ENCODE measurements around the gene ZNF697. TPM values are rescaled to one million over a fixed set of nuclear protein-coding genes. Genes with fewer than 3 reads are reported as not detected.
"Not testable (repeated sequence)": the region's sequence is repeated elsewhere in the genome, so short reads cannot be mapped to it uniquely, and the experiment has no call there.

Gene ZNF697
- total RNA-seq, 2 donors from 2014 or later = 4.9 to 8.6 TPM

GRCh38 chr1:119606394-119606793 is 41.7 kb downstream of the ZNF697 start:
- intact Hi-C loops (cut with DNase I) = no loop called here
- no peaks in the 10 kb centered on the region for H3K9me3 ChIP-seq
- WGBS, 2 donors = 88 to 94% methylated on average over 1 of the region's 1 CpG

DNA sequence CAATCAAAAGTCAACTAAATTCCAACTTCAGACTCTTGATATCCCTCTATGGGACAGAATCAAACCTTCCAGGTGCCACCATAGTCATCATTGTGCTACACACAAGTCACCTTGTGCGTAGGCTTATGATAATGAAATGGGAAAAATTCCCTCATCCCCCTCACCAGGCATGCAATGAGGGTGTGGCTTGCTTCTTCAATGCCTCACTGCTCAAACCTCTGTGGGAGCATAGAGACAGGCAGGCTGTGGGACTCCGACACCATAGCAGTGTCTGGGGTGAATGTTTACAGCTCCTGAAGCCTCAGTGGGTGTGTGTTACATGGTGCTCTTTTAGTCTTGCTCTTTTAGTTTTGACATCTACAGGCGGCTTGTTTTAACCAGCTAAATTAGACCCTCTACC is 42.4 kb downstream of the ZNF697 start:
- WGBS, 2 donors = 92 to 98% methylated on average over 3 of the region's 3 CpGs
- Histone ChIP-seq H3K9me3 (no peaks in the 10 kb centered on the region), H3K27me3 (no peaks in the 10 kb centered on the region), H3K36me3 (replicated peaks in 1 of 2; ENCODE audit: insufficient read depth in 1 of 2, low read depth in 2 of 2) (no peaks in the 10 kb centered on the region), H3K4me1 (peaks cover 4% of the 10 kb centered on the region), H3K4me3 (no peak overlapping the region), H3K27ac (no peak overlapping the region)
- no peak for TF ChIP-seq POLR2A (IDR thresholded peaks at IDR 0.05)
- TF ChIP-seq, protein P1, sequence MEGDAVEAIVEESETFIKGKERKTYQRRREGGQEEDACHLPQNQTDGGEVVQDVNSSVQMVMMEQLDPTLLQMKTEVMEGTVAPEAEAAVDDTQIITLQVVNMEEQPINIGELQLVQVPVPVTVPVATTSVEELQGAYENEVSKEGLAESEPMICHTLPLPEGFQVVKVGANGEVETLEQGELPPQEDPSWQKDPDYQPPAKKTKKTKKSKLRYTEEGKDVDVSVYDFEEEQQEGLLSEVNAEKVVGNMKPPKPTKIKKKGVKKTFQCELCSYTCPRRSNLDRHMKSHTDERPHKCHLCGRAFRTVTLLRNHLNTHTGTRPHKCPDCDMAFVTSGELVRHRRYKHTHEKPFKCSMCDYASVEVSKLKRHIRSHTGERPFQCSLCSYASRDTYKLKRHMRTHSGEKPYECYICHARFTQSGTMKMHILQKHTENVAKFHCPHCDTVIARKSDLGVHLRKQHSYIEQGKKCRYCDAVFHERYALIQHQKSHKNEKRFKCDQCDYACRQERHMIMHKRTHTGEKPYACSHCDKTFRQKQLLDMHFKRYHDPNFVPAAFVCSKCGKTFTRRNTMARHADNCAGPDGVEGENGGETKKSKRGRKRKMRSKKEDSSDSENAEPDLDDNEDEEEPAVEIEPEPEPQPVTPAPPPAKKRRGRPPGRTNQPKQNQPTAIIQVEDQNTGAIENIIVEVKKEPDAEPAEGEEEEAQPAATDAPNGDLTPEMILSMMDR (IDR thresholded peaks at IDR 0.05) = no peak
- ATAC-seq = no peak
- intact Hi-C loops (cut with DNase I) = no loop called here
- DNase-seq = no peak

More at GRCh38 chr1:119606394-119606793, 41.7 kb downstream of the ZNF697 start:
- Histone ChIP-seq H3K36me3 (replicated peaks in 1 of 2; ENCODE audit: insufficient read depth in 1 of 2, low read depth in 2 of 2) (no peaks in the 10 kb centered on the region), H3K27me3 (no peaks in the 10 kb centered on the region), H3K4me1 (peaks cover 5% of the 10 kb centered on the region), H3K27ac (no peak overlapping the region), H3K4me3 (no peak overlapping the region)
- DNase-seq (no peak), ATAC-seq (no peak)
- TF ChIP-seq POLR2A (IDR thresholded peaks at IDR 0.05) = no peak
- TF ChIP-seq, protein P1 (IDR thresholded peaks at IDR 0.05) = no peak

- H3K36me3 ChIP-seq (replicated peaks in 1 of 2; ENCODE audit: insufficient read depth in 1 of 2, low read depth in 2 of 2); H3K4me3 ChIP-seq; H3K9me3 ChIP-seq; H3K27ac ChIP-seq; intact Hi-C loops (cut with DNase I); ATAC-seq; H3K4me1 ChIP-seq; H3K27me3 ChIP-seq; DNase-seq: not testable (repeated sequence)
- WGBS, 2 donors = 81 to 86% methylated on average over 8 of the region's 8 CpGs
Measured at GRCh38 chr1:119605080-119605479, 43.0 kb downstream of the ZNF697 start.

DNA sequence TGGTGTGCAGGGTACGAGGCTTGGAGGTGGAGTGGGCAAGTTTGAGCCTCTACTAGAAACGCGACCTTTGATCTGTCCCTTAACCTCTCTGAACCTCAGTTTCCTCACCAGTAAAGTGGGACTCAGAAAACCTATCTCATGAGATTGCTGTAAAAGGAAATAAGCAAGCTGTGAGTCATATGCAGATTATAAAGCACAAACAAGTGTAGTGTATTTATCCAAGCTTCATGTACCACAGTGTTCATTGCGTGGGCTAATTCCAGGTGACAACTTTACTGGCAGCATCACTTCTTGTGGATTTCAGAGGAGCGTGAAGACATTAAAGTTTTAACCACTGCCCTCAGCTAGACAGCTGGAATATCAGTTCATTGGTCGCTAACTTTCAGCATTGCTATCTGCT is 44.4 kb downstream of the ZNF697 start:
- DNase-seq (no peak), ATAC-seq (no peak)
- TF ChIP-seq POLR2A (IDR thresholded peaks at IDR 0.05) = no peak
- TF ChIP-seq, protein P1 (IDR thresholded peaks at IDR 0.05) = no peak
- Histone ChIP-seq H3K27ac (no peak overlapping the region), H3K27me3 (no peaks in the 10 kb centered on the region), H3K4me3 (no peak overlapping the region), H3K36me3 (replicated peaks in 1 of 2; ENCODE audit: insufficient read depth in 1 of 2, low read depth in 2 of 2) (no peaks in the 10 kb centered on the region), H3K4me1 (no peaks in the 10 kb centered on the region), H3K9me3 (no peaks in the 10 kb centered on the region)
- 90 to 92% methylated on average over 6 of the region's 6 CpGs for WGBS, 2 donors
- intact Hi-C loops (cut with DNase I) = no loop called here

DNA sequence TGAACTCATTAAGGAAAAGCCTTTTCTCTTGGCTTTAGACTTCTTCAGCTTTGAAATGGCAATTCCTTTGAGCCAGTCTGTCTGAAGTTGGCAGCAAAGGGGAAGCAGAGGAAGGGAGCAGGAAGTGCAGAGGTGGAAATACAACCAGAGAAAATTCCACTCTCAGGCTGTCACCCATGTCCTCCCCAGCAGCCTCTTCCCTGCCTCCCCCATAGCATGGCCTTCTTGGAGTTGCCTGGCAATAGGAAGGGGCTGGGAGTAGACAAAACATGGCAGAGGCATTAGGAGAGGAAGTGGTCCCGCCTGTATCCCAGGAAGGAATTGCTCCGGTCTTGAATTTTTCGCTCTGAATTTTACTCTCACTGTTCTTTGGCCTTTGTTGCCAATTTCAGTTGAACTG is 44.8 kb downstream of the ZNF697 start:
- WGBS, 2 donors = 86 to 92% methylated on average over 3 of the region's 3 CpGs
- intact Hi-C loops (cut with DNase I); ATAC-seq; H3K4me1 ChIP-seq; H3K27me3 ChIP-seq; H3K9me3 ChIP-seq; H3K27ac ChIP-seq; DNase-seq; H3K4me3 ChIP-seq; H3K36me3 ChIP-seq (replicated peaks in 1 of 2; ENCODE audit: insufficient read depth in 1 of 2, low read depth in 2 of 2): not testable (repeated sequence)

- WGBS, 2 donors = 69 to 71% methylated on average over 3 of the region's 3 CpGs
- DNase-seq; H3K27ac ChIP-seq; intact Hi-C loops (cut with DNase I); H3K4me1 ChIP-seq; H3K27me3 ChIP-seq; H3K9me3 ChIP-seq; ATAC-seq; H3K4me3 ChIP-seq; H3K36me3 ChIP-seq (replicated peaks in 1 of 2; ENCODE audit: insufficient read depth in 1 of 2, low read depth in 2 of 2): not testable (repeated sequence)
Measured at GRCh38 chr1:119602789-119603188, 45.3 kb downstream of the ZNF697 start.
